ENCODE data around the gene NEK7. TPM values are rescaled to one million over a fixed set of nuclear protein-coding genes. Genes with fewer than 3 reads are reported as not detected.

Gene NEK7
- total and polyA plus RNA-seq, 2 donors (not counting 1 experiment from before 2014, with no cell fraction given): 8.1 to 75.4 TPM

- H3K27ac ChIP-seq (ENCODE audit: low read length in 2 of 2): no peak overlapping the region
- H3K4me2 ChIP-seq (replicated peaks; ENCODE audit: low read depth, low read length, poor library complexity, severe bottlenecking): no peak overlapping the region
- intact Hi-C loops (cut with micrococcal nuclease): loop anchor here (10.0 kb wide), 1 partner anchor 52 kb away; no protein-coding TSS in a partner anchor
- TF ChIP-seq EZH2 (IDR thresholded peaks at IDR 0.05; ENCODE audit: borderline replicate concordance, insufficient read depth, low read depth, low read length, poor library complexity, severe bottlenecking) (no peak), CTCF (IDR thresholded peaks at IDR 0.05) (no peak)
- peaks cover 11% of the 10 kb centered on the region for H3K79me2 ChIP-seq (ENCODE audit: control insufficient read depth, insufficient read depth, low read length)
- Mint-ChIP-seq H3K4me1 (peaks cover 11% of the 10 kb centered on the region), H3K4me3 (no peak overlapping the region), H3K27me3 (peaks cover 6% of the 10 kb centered on the region), H3K27ac (no peak overlapping the region), H3K9me3 (ENCODE audit: insufficient read depth) (no peaks in the 10 kb centered on the region)
- H2AFZ ChIP-seq (ENCODE audit: insufficient read depth, low read depth, low read length, poor library complexity, severe bottlenecking): no peak overlapping the region
- H3K36me3 ChIP-seq (replicated peaks in 1 of 2; ENCODE audit: control extremely low read depth in 1 of 2, control insufficient read depth in 1 of 2, extremely low read depth in 1 of 2, insufficient read depth in 2 of 2, low read length in 1 of 2): no peaks in the 10 kb centered on the region
- H3K4me1 ChIP-seq (ENCODE audit: control insufficient read depth in 2 of 2, insufficient read depth in 2 of 2, low read length in 2 of 2): peaks cover 2 to 9% of the 10 kb centered on the region in 2 donors
- no peaks in the 10 kb centered on the region for H3K27me3 ChIP-seq (replicated peaks in 1 of 4; ENCODE audit: control extremely low read depth in 1 of 4, control insufficient read depth in 3 of 4, insufficient read depth in 4 of 4, low read length in 3 of 4)
- ATAC-seq (ENCODE audit: low read depth) (no peak), DNase-seq (no peak)
- no peak overlapping the region for H3K4me3 ChIP-seq (ENCODE audit: control extremely low read depth in 1 of 5, extremely low read depth in 1 of 5, insufficient read depth in 1 of 5, low read depth in 2 of 5, low read length in 4 of 5)
- POLR2A ChIA-PET: no interaction called here
- CTCF ChIA-PET: interaction anchor here (3.8 kb wide), 1 partner anchor 123 kb away, joined by 13 read pairs; no protein-coding TSS in a partner anchor
- H3K9me3 ChIP-seq (ENCODE audit: control extremely low read depth in 1 of 3, control insufficient read depth in 2 of 3, insufficient read depth in 1 of 3, low read length in 2 of 3): no peaks in the 10 kb centered on the region
- H4K20me1 ChIP-seq (ENCODE audit: control insufficient read depth, insufficient read depth, low read length, poor library complexity, severe bottlenecking): no peaks in the 10 kb centered on the region
- H3K9ac ChIP-seq (ENCODE audit: low read length): no peak overlapping the region
Observed at GRCh38 chr1:198153103-198153502, 3.7 kb upstream of the NEK7 start.

DNA sequence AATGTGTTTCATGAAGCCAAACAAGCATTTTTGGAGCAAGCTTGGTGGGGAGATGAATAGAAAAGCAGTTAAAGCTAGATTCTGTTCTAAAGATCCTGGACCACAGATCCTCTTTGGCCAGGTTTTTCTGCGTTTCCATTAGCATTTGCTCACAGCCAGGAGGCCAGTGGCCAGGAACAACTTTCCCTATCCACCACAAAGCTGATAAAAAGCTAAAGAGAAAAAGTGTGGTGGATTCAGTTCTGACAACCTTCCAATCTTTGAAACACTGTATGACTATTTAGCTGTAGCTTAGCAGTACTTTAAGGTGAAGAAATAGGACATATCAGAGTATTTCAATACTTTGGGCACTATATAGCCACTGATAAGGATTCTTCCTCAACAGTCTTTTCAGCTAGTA, 3.0 kb upstream of the NEK7 start:
- Histone ChIP-seq H3K27me3 (replicated peaks in 1 of 4; ENCODE audit: control extremely low read depth in 1 of 4, control insufficient read depth in 3 of 4, insufficient read depth in 4 of 4, low read length in 3 of 4) (no peaks in the 10 kb centered on the region), H3K9me3 (ENCODE audit: control extremely low read depth in 1 of 3, control insufficient read depth in 2 of 3, insufficient read depth in 1 of 3, low read length in 2 of 3) (no peaks in the 10 kb centered on the region), H3K4me3 (ENCODE audit: control extremely low read depth in 1 of 5, extremely low read depth in 1 of 5, insufficient read depth in 1 of 5, low read depth in 2 of 5, low read length in 4 of 5) (no peak overlapping the region), H3K27ac (ENCODE audit: low read length in 2 of 2) (no peak overlapping the region), H3K9ac (ENCODE audit: low read length) (no peak overlapping the region), H3K4me1 (ENCODE audit: control insufficient read depth in 2 of 2, insufficient read depth in 2 of 2, low read length in 2 of 2) (peaks cover 8 to 15% of the 10 kb centered on the region in 2 donors), H4K20me1 (ENCODE audit: control insufficient read depth, insufficient read depth, low read length, poor library complexity, severe bottlenecking) (no peaks in the 10 kb centered on the region), H3K79me2 (ENCODE audit: control insufficient read depth, insufficient read depth, low read length) (peaks cover 18% of the 10 kb centered on the region), H3K36me3 (replicated peaks in 1 of 2; ENCODE audit: control extremely low read depth in 1 of 2, control insufficient read depth in 1 of 2, extremely low read depth in 1 of 2, insufficient read depth in 2 of 2, low read length in 1 of 2) (no peaks in the 10 kb centered on the region), H3K4me2 (replicated peaks; ENCODE audit: low read depth, low read length, poor library complexity, severe bottlenecking) (no peak overlapping the region), H2AFZ (ENCODE audit: insufficient read depth, low read depth, low read length, poor library complexity, severe bottlenecking) (no peak overlapping the region)
- no peak for ATAC-seq (ENCODE audit: low read depth)
- intact Hi-C loops (cut with micrococcal nuclease): loop anchor here (2.0 to 10.0 kb wide), 2 partner anchors 51 to 65 kb away; no protein-coding TSS in a partner anchor
- Mint-ChIP-seq H3K4me3 (no peak overlapping the region), H3K4me1 (peaks cover 17% of the 10 kb centered on the region), H3K9me3 (ENCODE audit: insufficient read depth) (no peaks in the 10 kb centered on the region), H3K27ac (no peak overlapping the region), H3K27me3 (peaks cover 6% of the 10 kb centered on the region)
- CTCF ChIA-PET: interaction anchor here (0.7 to 3.8 kb wide), 2 partner anchors 122 to 136 kb away, joined by 3 to 13 read pairs; no protein-coding TSS in a partner anchor
- POLR2A ChIA-PET: no interaction called here
- no peak for TF ChIP-seq CTCF (IDR thresholded peaks at IDR 0.05)
- no peak for TF ChIP-seq EZH2 (IDR thresholded peaks at IDR 0.05; ENCODE audit: borderline replicate concordance, insufficient read depth, low read depth, low read length, poor library complexity, severe bottlenecking)
- no peak for DNase-seq
- WGBS (ENCODE audit: insufficient coverage): no CpG with 5 or more reads among the region's 1 CpG

All from B cell (primary cell).